ENCODE data around the gene STRIP1. TPM values are rescaled to one million over a fixed set of nuclear protein-coding genes. Genes with fewer than 3 reads are reported as not detected.
A peak's percentile ranks its signal among the peaks of the same experiment; 100 is the strongest.
"Not testable (repeated sequence)": the region's sequence is repeated elsewhere in the genome, so short reads cannot be mapped to it uniquely, and the experiment has no call there.

Gene STRIP1
- total and polyA plus RNA-seq, 4 donors: 8.3 to 45.9 (median 27.3) TPM

DNA sequence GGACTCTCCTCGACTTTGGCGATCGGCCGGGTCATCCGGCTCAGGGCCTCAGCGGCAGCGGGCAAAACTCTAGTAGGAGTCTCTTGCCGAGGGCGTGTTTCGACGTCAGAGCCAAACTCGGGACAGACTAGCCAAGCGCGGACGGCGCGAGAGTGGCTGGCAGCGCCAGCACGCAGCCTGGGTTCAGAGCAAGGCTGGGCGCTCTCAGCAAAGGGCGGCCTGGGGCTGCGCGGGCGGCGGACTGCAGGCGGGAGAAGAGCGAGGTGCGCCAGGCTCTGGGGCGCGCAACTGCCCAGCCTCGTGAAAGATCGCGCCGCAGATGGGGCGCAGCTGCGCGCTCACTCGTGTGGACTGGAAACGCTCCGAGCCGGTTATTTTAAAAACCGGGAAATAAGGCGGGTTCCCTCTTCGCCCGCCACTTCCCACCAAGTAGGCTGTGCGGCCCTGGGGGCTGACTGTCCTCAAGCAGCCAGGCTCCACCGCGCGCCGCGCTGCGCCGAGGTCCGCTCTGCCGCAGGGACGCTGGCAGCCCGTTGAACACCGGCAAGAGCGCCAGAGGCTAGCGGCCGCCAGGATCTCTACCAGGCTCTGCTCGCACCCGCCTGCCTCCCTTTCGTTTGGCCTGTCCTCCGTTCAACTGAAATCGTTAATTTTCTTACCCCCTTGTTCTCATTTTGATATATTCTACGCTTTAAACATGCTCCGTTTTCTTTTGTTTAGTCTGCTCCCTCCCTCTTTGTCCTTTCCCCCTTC, 33.6 kb downstream of the STRIP1 start:
- WGBS, 2 donors: 32 to 34% methylated on average over 66 to 68 of the region's 68 CpGs
- H3K9me3 ChIP-seq (ENCODE audit: control insufficient read depth, low read length): no peaks in the 10 kb centered on the region
- peaks cover 0 to 2% of the 10 kb centered on the region in 2 donors for H3K27me3 ChIP-seq (ENCODE audit: control insufficient read depth in 1 of 2, insufficient read depth in 2 of 2, low read length in 1 of 2)
- no peak for ATAC-seq (ENCODE audit: low FRiP score)
- intact Hi-C loops (cut with DNase I): no loop called here
- no peaks in the 10 kb centered on the region for H3K4me1 ChIP-seq (ENCODE audit: control insufficient read depth in 1 of 2, insufficient read depth in 2 of 2, low read length in 2 of 2)
- no peak overlapping the region for H3K27ac ChIP-seq (ENCODE audit: low read depth in 1 of 2, low read length in 2 of 2)
- H3K36me3 ChIP-seq (ENCODE audit: control insufficient read depth in 1 of 2, insufficient read depth in 2 of 2, low read length in 1 of 2): no peaks in the 10 kb centered on the region
- peak in 1 of 2 donors; percentile 68 for DNase-seq
- no peak overlapping the region for H3K4me3 ChIP-seq (ENCODE audit: low read length in 2 of 2)

GRCh38 chr1:110068646-110069403, 34.4 kb downstream of the STRIP1 start:
- intact Hi-C loops (cut with DNase I): no loop called here
- 17 to 19% methylated on average over 68 of the region's 68 CpGs for WGBS, 2 donors
- DNase-seq (peak in 1 of 2 donors; percentile 69), ATAC-seq (ENCODE audit: low FRiP score) (no peak)
- Histone ChIP-seq H3K4me3 (ENCODE audit: low read length in 2 of 2) (no peak overlapping the region), H3K9me3 (ENCODE audit: control insufficient read depth, low read length) (no peaks in the 10 kb centered on the region), H3K36me3 (ENCODE audit: control insufficient read depth in 1 of 2, insufficient read depth in 2 of 2, low read length in 1 of 2) (no peaks in the 10 kb centered on the region), H3K27ac (ENCODE audit: low read depth in 1 of 2, low read length in 2 of 2) (no peak overlapping the region), H3K27me3 (ENCODE audit: control insufficient read depth in 1 of 2, insufficient read depth in 2 of 2, low read length in 1 of 2) (peaks cover 0 to 2% of the 10 kb centered on the region in 2 donors), H3K4me1 (ENCODE audit: control insufficient read depth in 1 of 2, insufficient read depth in 2 of 2, low read length in 2 of 2) (no peaks in the 10 kb centered on the region)

GRCh38 chr1:110069404-110070281, 35.2 kb downstream of the STRIP1 start:
- no peaks in the 10 kb centered on the region for H3K36me3 ChIP-seq (ENCODE audit: control insufficient read depth in 1 of 2, insufficient read depth in 2 of 2, low read length in 1 of 2)
- peaks cover 0 to 2% of the 10 kb centered on the region in 2 donors for H3K27me3 ChIP-seq (ENCODE audit: control insufficient read depth in 1 of 2, insufficient read depth in 2 of 2, low read length in 1 of 2)
- intact Hi-C loops (cut with DNase I): no loop called here
- 63% methylated on average over 64 of the region's 64 CpGs for whole genome bisulfite sequencing, 2 donors
- peak; percentile 3 for ATAC-seq (ENCODE audit: low FRiP score)
- H3K9me3 ChIP-seq (ENCODE audit: control insufficient read depth, low read length): no peaks in the 10 kb centered on the region
- H3K4me3 ChIP-seq (ENCODE audit: low read length in 2 of 2): no peak overlapping the region
- H3K27ac ChIP-seq (ENCODE audit: low read depth in 1 of 2, low read length in 2 of 2): no peak overlapping the region
- H3K4me1 ChIP-seq (ENCODE audit: control insufficient read depth in 1 of 2, insufficient read depth in 2 of 2, low read length in 2 of 2): no peaks in the 10 kb centered on the region
- no peak for DNase-seq

- 10 to 16% methylated on average over 29 to 52 of the region's 52 CpGs for WGBS, 2 donors
- Histone ChIP-seq H3K27me3 (ENCODE audit: control insufficient read depth in 1 of 2, insufficient read depth in 2 of 2, low read length in 1 of 2) (peaks cover 0 to 2% of the 10 kb centered on the region in 2 donors), H3K36me3 (ENCODE audit: control insufficient read depth in 1 of 2, insufficient read depth in 2 of 2, low read length in 1 of 2) (no peaks in the 10 kb centered on the region), H3K9me3 (ENCODE audit: control insufficient read depth, low read length) (no peaks in the 10 kb centered on the region), H3K27ac (ENCODE audit: low read depth in 1 of 2, low read length in 2 of 2) (no peak overlapping the region), H3K4me1 (ENCODE audit: control insufficient read depth in 1 of 2, insufficient read depth in 2 of 2, low read length in 2 of 2) (no peaks in the 10 kb centered on the region), H3K4me3 (ENCODE audit: low read length in 2 of 2) (no peak overlapping the region)
- intact Hi-C loops (cut with DNase I): no loop called here
- ATAC-seq (ENCODE audit: low FRiP score) (no peak), DNase-seq (no peak)
Measured at GRCh38 chr1:110070282-110070669, 35.9 kb downstream of the STRIP1 start.

- no peak for DNase-seq
- no peaks in the 10 kb centered on the region for H3K9me3 ChIP-seq (ENCODE audit: control insufficient read depth, low read length)
- no peaks in the 10 kb centered on the region for H3K4me1 ChIP-seq (ENCODE audit: control insufficient read depth in 1 of 2, insufficient read depth in 2 of 2, low read length in 2 of 2)
- intact Hi-C loops (cut with DNase I): no loop called here
- H3K36me3 ChIP-seq (ENCODE audit: control insufficient read depth in 1 of 2, insufficient read depth in 2 of 2, low read length in 1 of 2): no peaks in the 10 kb centered on the region
- no peak within 1 kb of the TSS for H3K27ac ChIP-seq (ENCODE audit: low read depth in 1 of 2, low read length in 2 of 2)
- WGBS, 2 donors: 11 to 29% methylated on average over 10 to 27 of the region's 27 CpGs
- H3K27me3 ChIP-seq (ENCODE audit: control insufficient read depth in 1 of 2, insufficient read depth in 2 of 2, low read length in 1 of 2): peaks cover 0 to 2% of the 10 kb centered on the region in 2 donors
- H3K4me3 ChIP-seq (ENCODE audit: low read length in 2 of 2): no peak within 1 kb of the TSS
- ATAC-seq (ENCODE audit: low FRiP score): no peak
Measured at GRCh38 chr1:110070671-110071242, 36.3 kb downstream of the STRIP1 start, which contains the start of gene ALX3. Gene ALX3, minus strand, starts transcription at chr1:110070672. Its CDS starts 60 bp downstream, at chr1:110070612.

GRCh38 chr1:110074166-110074565, 39.7 kb downstream of the STRIP1 start:
- Histone ChIP-seq H3K9me3 (ENCODE audit: control insufficient read depth, low read length) (no peaks in the 10 kb centered on the region), H3K4me3 (ENCODE audit: low read length in 2 of 2) (no peak overlapping the region), H3K36me3 (ENCODE audit: control insufficient read depth in 1 of 2, insufficient read depth in 2 of 2, low read length in 1 of 2) (no peaks in the 10 kb centered on the region), H3K27ac (ENCODE audit: low read depth in 1 of 2, low read length in 2 of 2) (no peak overlapping the region), H3K4me1 (ENCODE audit: control insufficient read depth in 1 of 2, insufficient read depth in 2 of 2, low read length in 2 of 2) (no peaks in the 10 kb centered on the region), H3K27me3 (ENCODE audit: control insufficient read depth in 1 of 2, insufficient read depth in 2 of 2, low read length in 1 of 2) (peaks cover 0 to 2% of the 10 kb centered on the region in 2 donors)
- intact Hi-C loops (cut with DNase I): no loop called here
- no peak for ATAC-seq (ENCODE audit: low FRiP score)
- 85 to 87% methylated on average over 4 of the region's 4 CpGs for WGBS, 2 donors
- DNase-seq: no peak

DNA sequence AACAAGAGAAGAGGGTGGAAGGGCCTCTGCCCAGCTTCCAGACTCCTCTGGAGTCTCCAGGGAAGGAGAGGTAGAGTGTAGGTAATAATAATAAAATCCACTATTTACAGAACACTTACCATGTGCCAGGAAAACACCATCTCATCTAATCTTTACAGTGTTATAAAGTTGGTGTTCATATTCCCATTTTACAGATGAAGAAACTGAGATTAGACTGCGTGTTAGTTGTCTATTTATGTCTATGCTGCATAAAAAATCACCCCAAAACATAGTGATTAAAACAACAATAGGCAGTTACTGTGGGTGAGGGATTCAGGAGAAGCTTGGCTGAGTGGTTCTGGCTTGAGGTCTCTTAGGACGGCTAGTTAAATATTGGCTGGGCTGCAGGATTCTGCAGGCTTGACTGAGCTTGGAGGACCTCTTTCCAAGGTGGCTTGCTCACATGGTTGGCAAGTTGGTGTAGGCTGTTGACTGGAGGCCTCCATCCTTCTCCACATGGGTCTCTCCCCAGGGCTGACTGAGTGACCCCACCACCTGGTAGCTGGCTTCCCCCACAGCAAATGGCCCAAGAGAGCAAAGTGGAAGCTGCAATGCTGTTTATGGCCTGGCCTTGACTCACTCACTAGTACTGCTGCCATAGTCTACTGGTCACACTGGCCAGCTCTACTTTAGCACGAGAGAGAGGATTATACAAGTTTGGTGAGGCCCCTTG, 42.5 kb downstream of the STRIP1 start:
- no peak overlapping the region for H3K4me3 ChIP-seq (ENCODE audit: low read length in 2 of 2)
- intact Hi-C loops (cut with DNase I): no loop called here
- ATAC-seq (ENCODE audit: low FRiP score) (no peak), DNase-seq (no peak)
- WGBS, 2 donors: 87 to 89% methylated on average over 3 of the region's 3 CpGs
- H3K9me3 ChIP-seq (ENCODE audit: control insufficient read depth, low read length): no peaks in the 10 kb centered on the region
- H3K36me3 ChIP-seq (ENCODE audit: control insufficient read depth in 1 of 2, insufficient read depth in 2 of 2, low read length in 1 of 2): no peaks in the 10 kb centered on the region
- H3K27me3 ChIP-seq (ENCODE audit: control insufficient read depth in 1 of 2, insufficient read depth in 2 of 2, low read length in 1 of 2): no peaks in the 10 kb centered on the region
- H3K4me1 ChIP-seq (ENCODE audit: control insufficient read depth in 1 of 2, insufficient read depth in 2 of 2, low read length in 2 of 2): no peaks in the 10 kb centered on the region
- no peak overlapping the region for H3K27ac ChIP-seq (ENCODE audit: low read depth in 1 of 2, low read length in 2 of 2)

- ATAC-seq (ENCODE audit: low FRiP score); H3K36me3 ChIP-seq (ENCODE audit: control insufficient read depth in 1 of 2, insufficient read depth in 2 of 2, low read length in 1 of 2); intact Hi-C loops (cut with DNase I); H3K27ac ChIP-seq (ENCODE audit: low read depth in 1 of 2, low read length in 2 of 2); H3K27me3 ChIP-seq (ENCODE audit: control insufficient read depth in 1 of 2, insufficient read depth in 2 of 2, low read length in 1 of 2); DNase-seq; H3K4me1 ChIP-seq (ENCODE audit: control insufficient read depth in 1 of 2, insufficient read depth in 2 of 2, low read length in 2 of 2); H3K9me3 ChIP-seq (ENCODE audit: control insufficient read depth, low read length); H3K4me3 ChIP-seq (ENCODE audit: low read length in 2 of 2): not testable (repeated sequence)
- WGBS, 2 donors: 97 to 98% methylated on average over 2 of the region's 2 CpGs
Measured at GRCh38 chr1:110079995-110080394, 45.6 kb downstream of the STRIP1 start.
